HS-5 (cell line): ENCODE measurements around the gene GMDS.
A peak's percentile ranks its signal among the peaks of the same experiment; 100 is the strongest.

Source experiments
- DNase-seq: peaks from one replicate; pipeline ENCODE4 v3.0.0-alpha.2; 2012; ENCODE audit warnings: low read depth

Gene GMDS

GRCh38 chr6:1601158-1602048 lies 644.0 kb downstream of the GMDS start:
- no peak for DNase-seq

GRCh38 chr6:1600764-1601157 lies 644.6 kb downstream of the GMDS start:
- no peak for DNase-seq

- DNase-seq: no peak
Measured at GRCh38 chr6:1600063-1600763, 645.2 kb downstream of the GMDS start.

- no peak for DNase-seq
Measured at GRCh38 chr6:1599469-1599868, 645.9 kb downstream of the GMDS start.

- DNase-seq: no peak
Measured at GRCh38 chr6:1598886-1599285, 646.5 kb downstream of the GMDS start.

GRCh38 chr6:1598433-1598832 lies 647.0 kb downstream of the GMDS start:
- DNase-seq: no peak

GRCh38 chr6:1597924-1598323 lies 647.5 kb downstream of the GMDS start:
- DNase-seq: peak; percentile 50

- no peak for DNase-seq
Measured at GRCh38 chr6:1597121-1597744, 648.2 kb downstream of the GMDS start.

- DNase-seq: no peak
Measured at GRCh38 chr6:1596088-1596852, 649.1 kb downstream of the GMDS start.

- DNase-seq: no peak
Measured at GRCh38 chr6:1595271-1596087, 649.9 kb downstream of the GMDS start.

- no peak for DNase-seq
Measured at GRCh38 chr6:1594445-1595200, 650.8 kb downstream of the GMDS start.

- no peak for DNase-seq
Measured at GRCh38 chr6:1593958-1594314, 651.5 kb downstream of the GMDS start.

GRCh38 chr6:1593286-1593957 lies 652.0 kb downstream of the GMDS start:
- no peak for DNase-seq

GRCh38 chr6:1592852-1593251 lies 652.6 kb downstream of the GMDS start:
- DNase-seq: no peak

- no peak for DNase-seq
Measured at GRCh38 chr6:1591926-1592325, 653.5 kb downstream of the GMDS start.

GRCh38 chr6:1591243-1591642 lies 654.2 kb downstream of the GMDS start:
- DNase-seq: no peak

GRCh38 chr6:1590580-1590979 lies 654.8 kb downstream of the GMDS start:
- DNase-seq: no peak

- no peak for DNase-seq
Measured at GRCh38 chr6:1589208-1589607, 656.2 kb downstream of the GMDS start.

- DNase-seq: no peak
Measured at GRCh38 chr6:1587977-1588376, 657.4 kb downstream of the GMDS start.

- DNase-seq: no peak
Measured at GRCh38 chr6:1587546-1587945, 657.9 kb downstream of the GMDS start.
